H1 (cell line): Measurements from ENCODE around the gene GLB1L3. TPM values are rescaled to one million over a fixed set of nuclear protein-coding genes. Genes with fewer than 3 reads are reported as not detected.
A peak's percentile ranks its signal among the peaks of the same experiment; 100 is the strongest.

Experiments used
- CTCF ChIA-PET: fragments of 300-600 bp; sonication (Branson Sonifier 250); formaldehyde crosslinking; loops from one replicate; lab custom pipeline; 2021; ENCODE audit not compliant: partially characterized antibody; lab: Charles Lee
- POLR2A ChIA-PET: fragments of 300-600 bp; sonication (Branson Sonifier 250); formaldehyde crosslinking; loops from one replicate; lab custom pipeline; 2021; ENCODE audit warnings: inconsistent platforms; ENCODE audit not compliant: partially characterized antibody; lab: Charles Lee
- DNase-seq, 2 experiments: peaks; one replicate each; pipeline versions ENCODE4 v3.0.0 to v3.0.0-alpha.2; 2010 to 2022; ENCODE audit warnings: low spot score in 2 of 2, low read depth in 1 of 2, mixed read lengths in 1 of 2
- FAIRE-seq: peaks from 2 replicates; lab custom pipeline; 2011; peaks lifted over from hg19 to GRCh38; lab: Jason Lieb, UNC
- H2AFZ ChIP-seq: 2 replicates; pipeline ENCODE4 v1.8.1; 2012; ENCODE audit warnings: low read length, inconsistent platforms
- H2AK5ac ChIP-seq: 2 replicates; pipeline ENCODE4 v1.6.1; 2013; ENCODE audit warnings: low read depth, low read length
- H2BK120ac ChIP-seq: replicated peaks from 2 replicates; pipeline ENCODE3; 2013; ENCODE audit warnings: low read depth, low read length, inconsistent platforms
- H2BK12ac ChIP-seq: 2 replicates; pipeline ENCODE4 v1.6.1; 2013; ENCODE audit warnings: low read depth, low read length
- H2BK15ac ChIP-seq: 2 replicates; pipeline ENCODE4 v1.6.1; 2013; ENCODE audit warnings: low read length
- H2BK20ac ChIP-seq: 2 replicates; pipeline ENCODE4 v1.6.1; 2013; ENCODE audit warnings: low read length
- H2BK5ac ChIP-seq: 2 replicates; pipeline ENCODE4 v1.6.1; 2013; ENCODE audit warnings: low read depth, low read length
- H3K14ac ChIP-seq: 2 replicates; pipeline ENCODE4 v1.6.1; 2013; ENCODE audit warnings: inconsistent platforms; ENCODE audit not compliant: insufficient read length
- H3K18ac ChIP-seq: 2 replicates; pipeline ENCODE4 v1.6.1; 2013; ENCODE audit warnings: low read length; ENCODE audit errors: extremely low read depth
- H3K23ac ChIP-seq: 2 replicates; pipeline ENCODE4 v1.6.1; 2013; ENCODE audit warnings: inconsistent platforms; ENCODE audit not compliant: insufficient read length
- H3K23me2 ChIP-seq: 2 replicates; pipeline ENCODE4 v1.6.1; 2013; ENCODE audit warnings: low read depth, low read length
- H3K27ac ChIP-seq: 2 replicates; pipeline ENCODE4 v1.6.1; 2011; ENCODE audit warnings: low read depth, low read length, inconsistent platforms
- H3K27me3 ChIP-seq, 4 experiments: replicated peaks in 1 of 4; 1 replicate in 1 of 4; 2 replicates in 3 of 4; pipeline versions ENCODE4 v1.6.1 to v1.8.1; 2011 to 2013; ENCODE audit warnings: low read length in 3 of 4, mild to moderate bottlenecking in 3 of 4, inconsistent platforms in 2 of 4, mixed read lengths in 2 of 4, moderate library complexity in 1 of 4; ENCODE audit not compliant: control insufficient read depth in 3 of 4, insufficient read depth in 3 of 4; ENCODE audit errors: extremely low read depth in 1 of 4
- H3K36me3 ChIP-seq, 4 experiments: 2 replicates each; pipeline versions ENCODE4 v1.6.1 to v1.8.1; 2011 to 2013; ENCODE audit warnings: mild to moderate bottlenecking in 4 of 4, low read length in 3 of 4, moderate library complexity in 2 of 4, control low read depth in 1 of 4, inconsistent platforms in 1 of 4; ENCODE audit not compliant: insufficient read depth in 4 of 4, control insufficient read depth in 2 of 4
- H3K4ac ChIP-seq: replicated peaks from 2 replicates; pipeline ENCODE3; 2013; ENCODE audit warnings: low read length, low read depth, mixed read lengths, inconsistent platforms; ENCODE audit not compliant: insufficient read length
- H3K4me1 ChIP-seq, 4 experiments: replicated peaks in 1 of 4; 1 replicate in 1 of 4; 2 replicates in 3 of 4; pipeline versions ENCODE4 v1.6.1 to v1.8.1; 2011 to 2013; ENCODE audit warnings: low read length in 3 of 4, inconsistent platforms in 2 of 4, mixed read lengths in 1 of 4; ENCODE audit not compliant: insufficient read depth in 4 of 4, control insufficient read depth in 3 of 4
- H3K4me2 ChIP-seq, 2 experiments: 2 replicates each; pipeline versions ENCODE4 v1.6.1 to v1.8.1; 2011 to 2013; ENCODE audit warnings: low read depth in 2 of 2, low read length in 2 of 2, control low read depth in 1 of 2, inconsistent platforms in 1 of 2, mild to moderate bottlenecking in 1 of 2; ENCODE audit not compliant: insufficient read depth in 1 of 2
- H3K4me3 ChIP-seq, 4 experiments: fragments of 200-600, 300-600 bp in 1 of 4; sonication (generic), shearing (Covaris generic), sonication (Bioruptor Twin) in 1 of 4; 2 replicates each; pipeline versions ENCODE4 v1.5.1 to v1.8.1; 2011 to 2016; ENCODE audit warnings: low read length in 4 of 4, low read depth in 3 of 4, control low read depth in 2 of 4, inconsistent platforms in 2 of 4, mild to moderate bottlenecking in 2 of 4, mixed read lengths in 1 of 4, moderate library complexity in 1 of 4; ENCODE audit not compliant: insufficient read depth in 2 of 4; ENCODE audit errors: extremely low read depth in 1 of 4
- H3K56ac ChIP-seq: replicated peaks from 2 replicates; pipeline ENCODE3; 2013; ENCODE audit warnings: low read depth, mild to moderate bottlenecking, mixed read lengths, low read length, inconsistent platforms; ENCODE audit not compliant: insufficient read length
- H3K79me1 ChIP-seq: 2 replicates; pipeline ENCODE4 v1.6.1; 2013; ENCODE audit warnings: low read depth, low read length, control low read depth
- H3K79me2 ChIP-seq, 2 experiments: 2 replicates each; pipeline versions ENCODE4 v1.6.1 to v1.8.1; 2012 to 2013; ENCODE audit warnings: low read length in 2 of 2, mild to moderate bottlenecking in 2 of 2, inconsistent platforms in 1 of 2; ENCODE audit not compliant: insufficient read depth in 2 of 2, control insufficient read depth in 1 of 2
- H3K9ac ChIP-seq, 4 experiments: replicated peaks in 1 of 4; 1 replicate in 1 of 4; 2 replicates in 3 of 4; pipeline versions ENCODE4 v1.6.1 to v1.8.1; 2011 to 2013; ENCODE audit warnings: low read depth in 3 of 4, low read length in 3 of 4, control low read depth in 2 of 4, mild to moderate bottlenecking in 2 of 4, moderate library complexity in 2 of 4, inconsistent platforms in 1 of 4; ENCODE audit errors: extremely low read depth in 1 of 4
- H3K9me3 ChIP-seq, 2 experiments: 2 replicates each; pipeline versions ENCODE4 v1.6.1 to v1.8.1; 2012 to 2013; ENCODE audit warnings: mild to moderate bottlenecking in 2 of 2, moderate library complexity in 2 of 2, control low read depth in 1 of 2, inconsistent platforms in 1 of 2, low read depth in 1 of 2, low read length in 1 of 2, mixed read lengths in 1 of 2; ENCODE audit not compliant: insufficient read depth in 2 of 2
- H4K20me1 ChIP-seq, 2 experiments: replicated peaks in 1 of 2; 2 replicates each; pipeline versions ENCODE3 to v1.8.1; 2011 to 2013; ENCODE audit warnings: inconsistent platforms in 2 of 2, low read length in 2 of 2, mild to moderate bottlenecking in 1 of 2; ENCODE audit not compliant: insufficient read depth in 2 of 2, control insufficient read depth in 1 of 2
- H4K5ac ChIP-seq: 2 replicates; pipeline ENCODE4 v1.6.1; 2013; ENCODE audit warnings: low read length, low read depth, mixed read lengths, inconsistent platforms; ENCODE audit not compliant: insufficient read length
- H4K8ac ChIP-seq: 2 replicates; pipeline ENCODE4 v1.8.0; 2013; ENCODE audit warnings: mild to moderate bottlenecking, moderate library complexity, low read length, inconsistent platforms; ENCODE audit not compliant: insufficient read depth; ENCODE audit errors: extremely low read depth
- H4K91ac ChIP-seq: replicated peaks from 2 replicates; pipeline ENCODE3; 2013; ENCODE audit warnings: low read length, mixed read lengths, inconsistent platforms; ENCODE audit not compliant: insufficient read length
- CHD1 ChIP-seq: IDR thresholded peaks from 2 replicates; pipeline ENCODE4 v1.6.1; 2012; ENCODE audit warnings: low read depth, low read length, improper control_type of control experiment
- FOSL1 ChIP-seq: IDR thresholded peaks from 2 replicates; pipeline ENCODE4 v1.6.1; 2011; ENCODE audit warnings: mild to moderate bottlenecking, low read depth, low read length, moderate library complexity; ENCODE audit not compliant: insufficient read depth
- NRF1 ChIP-seq: IDR thresholded peaks from 2 replicates; pipeline ENCODE4 v1.6.1; 2011; ENCODE audit warnings: mild to moderate bottlenecking, low read depth, low read length, improper control_type of control experiment
- SRF ChIP-seq: IDR thresholded peaks from 2 replicates; pipeline ENCODE4 v1.6.1; 2011; ENCODE audit warnings: mild to moderate bottlenecking, low read depth, low read length, moderate library complexity
- TAF1 ChIP-seq: IDR thresholded peaks from 2 replicates; pipeline ENCODE4 v1.6.1; 2011; ENCODE audit warnings: mild to moderate bottlenecking, low read depth, low read length
- WGBS, 2 experiments: shearing (Covaris generic) in 1 of 2; methylation state at CpG; one replicate each; pipeline versions ENCODE4 v1.1.6 to v1.1.7; 2013 to 2015; ENCODE audit warnings: low lambda C conversion rate in 2 of 2, mixed read lengths in 2 of 2, inconsistent platforms in 1 of 2, low coverage in 1 of 2, missing lambda C conversion rate in 1 of 2; ENCODE audit not compliant: insufficient replicate concordance in 2 of 2, insufficient coverage in 1 of 2, insufficient read length in 1 of 2; ENCODE audit errors: extremely low coverage in 1 of 2, missing lambda C conversion rate in 1 of 2; 5-methylcytosine and 5-hydroxymethylcytosine counted together
- polyA plus RNA-seq, 7 experiments: library from polyadenylated mRNA; depleted of rRNA in 3 of 7; stranded (reverse) in 5 of 7; unstranded in 2 of 7; fragments of >200 nt in 5 of 7; fragments of 200-250 nt in 2 of 7; gene quantifications; 1 replicate in 5 of 7; 2 replicates in 1 of 7; 4 replicates in 1 of 7; pipeline versions ENCODE4 v1.2.1 to v1.2.3, GENCODE V29; 2011 to 2013; ENCODE audit warnings: missing spikeins in 2 of 7, mixed read lengths in 2 of 7
- total RNA-seq: library from RNA; stranded (reverse); fragmentation: NEBNext Ultra II Directional; extraction: Animal tissue kit (Norgen Biotek cat#: 25700); gene quantifications from 2 replicates; pipeline ENCODE4 v1.2.1, GENCODE V29; 2021
- TF ChIP-seq, protein P1 (sequence below): IDR thresholded peaks from 2 replicates; pipeline ENCODE4 v1.6.1; 2012; ENCODE audit warnings: inconsistent platforms

Gene GLB1L3
- total and polyA plus RNA-seq, 2 of the 8 experiments (the other 6 are each of a cell fraction or from before 2014, with no cell fraction given), result 14.9 to 33.2 TPM

DNA sequence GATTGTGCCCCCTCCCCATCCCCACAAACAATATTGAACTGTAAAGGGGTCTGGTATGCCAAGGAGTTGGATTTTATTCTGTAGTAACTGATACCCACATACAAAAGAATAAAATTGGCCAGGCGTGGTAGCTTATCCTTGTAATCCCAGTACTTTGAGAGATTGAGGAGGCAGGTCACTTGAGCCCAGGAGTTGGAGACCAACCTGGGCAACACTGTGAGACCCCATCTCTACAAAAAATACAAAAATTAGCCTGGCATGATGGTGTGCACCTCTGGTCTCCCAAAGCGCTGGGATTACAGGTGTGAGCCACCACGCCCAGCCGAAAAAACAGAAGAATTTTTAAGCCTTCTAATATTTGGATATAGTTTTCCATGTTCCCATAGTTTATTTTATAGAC is 4.2 kb upstream of the GLB1L3 start:
- H4K8ac ChIP-seq, result no peak overlapping the region
- peaks cover 16 to 33% (median 19%) of the 10 kb centered on the region in 4 experiments for H3K4me1 ChIP-seq
- H3K18ac ChIP-seq, result peak overlapping the region; percentile 96
- peak overlapping the region; percentile 79 for H4K91ac ChIP-seq
- no peaks in the 10 kb centered on the region for H3K9me3 ChIP-seq
- no peaks in the 10 kb centered on the region for H4K20me1 ChIP-seq
- H2AFZ ChIP-seq, result no peak overlapping the region
- H3K4ac ChIP-seq, result peak overlapping the region; percentile 6
- H4K5ac ChIP-seq, result no peak overlapping the region
- no peak overlapping the region for H3K9ac ChIP-seq
- no peak for TF ChIP-seq CHD1
- no peak for TF ChIP-seq NRF1
- no peak for TF ChIP-seq FOSL1
- TF ChIP-seq, protein P1, sequence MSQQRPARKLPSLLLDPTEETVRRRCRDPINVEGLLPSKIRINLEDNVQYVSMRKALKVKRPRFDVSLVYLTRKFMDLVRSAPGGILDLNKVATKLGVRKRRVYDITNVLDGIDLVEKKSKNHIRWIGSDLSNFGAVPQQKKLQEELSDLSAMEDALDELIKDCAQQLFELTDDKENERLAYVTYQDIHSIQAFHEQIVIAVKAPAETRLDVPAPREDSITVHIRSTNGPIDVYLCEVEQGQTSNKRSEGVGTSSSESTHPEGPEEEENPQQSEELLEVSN, result no peak
- no peak for TF ChIP-seq TAF1
- no peak for TF ChIP-seq SRF
- H2AK5ac ChIP-seq, result no peak overlapping the region
- POLR2A ChIA-PET, result interaction anchor here (0.6 to 1.5 kb wide), 4 partner anchors 9 to 35 kb away, joined by 3 to 4 read pairs (median 4); no protein-coding TSS in a partner anchor
- peak overlapping the region; percentile 63; the same call in 1 of the 2 replicates for H2BK20ac ChIP-seq
- H3K27ac ChIP-seq, result no peak overlapping the region; the same call in 1 of the 2 replicates
- H3K14ac ChIP-seq, result no peak overlapping the region
- 75% methylated on average over 4 of the region's 4 CpGs; no CpG with 5 or more reads in 1 of the 2 experiments for WGBS, 2 experiments
- peak overlapping the region; percentile 92 to 95 for H3K4me2 ChIP-seq
- H2BK120ac ChIP-seq, result peak overlapping the region; percentile 5
- peak overlapping the region; percentile 90; the same call in 1 of the 2 replicates for H2BK15ac ChIP-seq
- peak overlapping the region; percentile 92; the same call in 1 of the 2 replicates for H2BK5ac ChIP-seq
- peaks cover 3% of the 10 kb centered on the region; the same call in 1 of the 2 replicates for H3K79me1 ChIP-seq
- FAIRE-seq (no peak), DNase-seq (no peak)
- peaks cover 3 to 75% of the 10 kb centered on the region in 2 experiments; a peak in 3 of 4 replicates for H3K79me2 ChIP-seq
- peaks cover 13% of the 10 kb centered on the region for H3K23me2 ChIP-seq
- H3K36me3 ChIP-seq, result no peaks in the 10 kb centered on the region
- H2BK12ac ChIP-seq, result 0 out of 2 replicates have a peak overlapping the region, but pooled peaks have one; percentile 96
- peaks cover 0 to 2% (median 0%) of the 10 kb centered on the region in 4 experiments; a peak in 2 of 7 replicates for H3K27me3 ChIP-seq
- peak overlapping the region in 1 of 4 experiments; percentile 90; a peak in 1 of 8 replicates for H3K4me3 ChIP-seq
- H3K23ac ChIP-seq, result no peak overlapping the region
- CTCF ChIA-PET, result interaction anchor here (1.0 to 12.0 kb wide), 6 partner anchors 8 to 64 kb away, joined by 3 to 114 read pairs (median 3); no protein-coding TSS in a partner anchor
- H3K56ac ChIP-seq, result no peak overlapping the region
